Loucy (cell line): ENCODE measurements around the gene WHAMM.

Experiments
- H2AFZ ChIP-seq: fragments of 200-600 bp; sonication (generic); 2 replicates; pipeline ENCODE4 v1.6.0; 2016; ENCODE audit warnings: antibody characterized with exemption, mild to moderate bottlenecking, low read length, moderate library complexity
- H3F3A ChIP-seq: fragments of 200-600 bp; 2 replicates; pipeline ENCODE4 v1.6.0; 2016; ENCODE audit warnings: antibody characterized with exemption, low read depth, mild to moderate bottlenecking
- H3K27me3 ChIP-seq: fragments of 200-600 bp; sonication (generic); 2 replicates; pipeline ENCODE4 v1.6.1; 2014; ENCODE audit warnings: low read length, mild to moderate bottlenecking; ENCODE audit not compliant: insufficient read depth, poor library complexity, severe bottlenecking
- H3K36me3 ChIP-seq: fragments of 200-600 bp; sonication (generic); 2 replicates; pipeline ENCODE4 v1.6.1; 2016; ENCODE audit warnings: low read length; ENCODE audit not compliant: insufficient read depth
- H3K4me1 ChIP-seq: fragments of 200-600 bp; sonication (generic); 2 replicates; pipeline ENCODE4 v1.5.1; 2014; ENCODE audit warnings: low read length, mild to moderate bottlenecking; ENCODE audit not compliant: insufficient read depth, poor library complexity, severe bottlenecking
- H3K4me2 ChIP-seq: fragments of 200-600 bp; sonication (generic); 2 replicates; pipeline ENCODE4 v1.6.0; 2014; ENCODE audit warnings: antibody characterized with exemption, low read length, low read depth, mild to moderate bottlenecking; ENCODE audit not compliant: poor library complexity, severe bottlenecking
- H3K4me3 ChIP-seq: fragments of 200-600 bp; sonication (generic); 2 replicates; pipeline ENCODE4 v1.5.1; 2014; ENCODE audit warnings: low read length, mild to moderate bottlenecking, mixed read lengths; ENCODE audit not compliant: poor library complexity, severe bottlenecking
- H3K79me2 ChIP-seq: fragments of 200-600 bp; sonication (generic); 2 replicates; pipeline ENCODE4 v1.6.1; 2014; ENCODE audit warnings: low read length; ENCODE audit not compliant: insufficient read depth
- H3K9ac ChIP-seq: fragments of 200-600 bp; sonication (generic); 2 replicates; pipeline ENCODE4 v1.6.0; 2014; ENCODE audit warnings: mild to moderate bottlenecking, low read depth, low read length, moderate library complexity; ENCODE audit not compliant: poor library complexity, severe bottlenecking
- H3K9me2 ChIP-seq: fragments of 200-600 bp; sonication (generic); replicated peaks from 2 replicates; pipeline ENCODE4 v1.6.1; 2016; ENCODE audit warnings: low read depth, low read length, mixed read lengths
- H3K9me3 ChIP-seq: fragments of 200-600 bp; sonication (generic); 2 replicates; pipeline ENCODE4 v1.6.1; 2014; ENCODE audit warnings: mild to moderate bottlenecking, antibody characterized with exemption, low read length, low read depth; ENCODE audit not compliant: insufficient read depth
- H4K20me1 ChIP-seq: fragments of 200-600 bp; sonication (generic); 2 replicates; pipeline ENCODE4 v1.6.0; 2014; ENCODE audit warnings: antibody characterized with exemption, low read length, mild to moderate bottlenecking; ENCODE audit not compliant: insufficient read depth, poor library complexity, severe bottlenecking
- CTCF ChIP-seq: fragments of 200-600 bp; sonication (generic); conservative IDR thresholded peaks from 2 replicates; pipeline ENCODE4 v1.5.1; 2014; ENCODE audit warnings: mild to moderate bottlenecking, antibody characterized with exemption, low read length
- EZH2phosphoT487 ChIP-seq: fragments of 200-600 bp; IDR thresholded peaks from 2 replicates; pipeline ENCODE4 v1.6.1; 2018; ENCODE audit warnings: antibody characterized with exemption, mild to moderate bottlenecking, moderate library complexity, borderline replicate concordance

WHAMM gene

GRCh38 chr15:82831894-82832600 lies 22.6 kb downstream of the WHAMM start:
- Histone ChIP-seq H3K4me3 (no peak overlapping the region), H3K9me2 (no peaks in the 10 kb centered on the region), H3K36me3 (peaks cover 87% of the 10 kb centered on the region; the same call in 1 of the 2 replicates), H2AFZ (no peak overlapping the region), H3K9ac (no peak overlapping the region), H3K27me3 (no peaks in the 10 kb centered on the region), H3K4me1 (no peaks in the 10 kb centered on the region), H4K20me1 (no peaks in the 10 kb centered on the region), H3F3A (no peaks in the 10 kb centered on the region), H3K9me3 (no peaks in the 10 kb centered on the region), H3K4me2 (no peak overlapping the region), H3K79me2 (no peaks in the 10 kb centered on the region)
- no peak for TF ChIP-seq CTCF
- no peak for TF ChIP-seq EZH2phosphoT487

GRCh38 chr15:82832601-82833361 lies 23.4 kb downstream of the WHAMM start:
- Histone ChIP-seq H3K9me3 (no peaks in the 10 kb centered on the region), H3K4me3 (no peak overlapping the region), H3K4me2 (no peak overlapping the region), H3K9me2 (no peaks in the 10 kb centered on the region), H2AFZ (no peak overlapping the region), H3K27me3 (no peaks in the 10 kb centered on the region), H3K36me3 (peaks cover 80% of the 10 kb centered on the region; the same call in 1 of the 2 replicates), H3K79me2 (no peaks in the 10 kb centered on the region), H4K20me1 (no peaks in the 10 kb centered on the region), H3K9ac (no peak overlapping the region), H3K4me1 (no peaks in the 10 kb centered on the region), H3F3A (no peaks in the 10 kb centered on the region)
- TF ChIP-seq EZH2phosphoT487 (no peak), CTCF (no peak)

- no peak overlapping the region for H3K4me2 ChIP-seq
- no peak overlapping the region for H3K4me3 ChIP-seq
- H3K9ac ChIP-seq: no peak overlapping the region
- no peaks in the 10 kb centered on the region for H4K20me1 ChIP-seq
- peaks cover 74% of the 10 kb centered on the region; the same call in 1 of the 2 replicates for H3K36me3 ChIP-seq
- H3K27me3 ChIP-seq: no peaks in the 10 kb centered on the region
- H3K4me1 ChIP-seq: no peaks in the 10 kb centered on the region
- TF ChIP-seq CTCF: no peak
- no peak for TF ChIP-seq EZH2phosphoT487
- no peak overlapping the region for H2AFZ ChIP-seq
- H3K79me2 ChIP-seq: no peaks in the 10 kb centered on the region
- H3K9me3 ChIP-seq: no peaks in the 10 kb centered on the region
- H3F3A ChIP-seq: no peaks in the 10 kb centered on the region
- no peaks in the 10 kb centered on the region for H3K9me2 ChIP-seq
Observed at GRCh38 chr15:82833362-82833682, 23.9 kb downstream of the WHAMM start.
